HepG2 (cell line): ENCODE results near the gene MRRF. TPM values are rescaled to one million over a fixed set of nuclear protein-coding genes. Genes with fewer than 3 reads are reported as not detected.

Source experiments
- ATAC-seq: fragments of 200-7000 bp; cut with Tn5 transposase; 3 replicates; pipeline ENCODE4 v1.9.1; 2020; ENCODE audit warnings: mild to moderate bottlenecking, moderate library complexity
- BruUV-seq: library from RNA; stranded (reverse); fragments of 400-500 nt; replicated peaks from 2 replicates; lab custom pipeline; 2021; lab: Mats Ljungman, UMichigan
- CTCF ChIA-PET: fragments of 300-600 bp; formaldehyde crosslinking; extraction: SDS; loops from one replicate; lab custom pipeline; 2021; ENCODE audit warnings: low total read pairs, inconsistent platforms, low intra/inter-chr PET ratio; lab: Yijun Ruan, JAX
- POLR2A ChIA-PET: fragments of 350-600 bp; sonication (Branson Sonifier 250); formaldehyde crosslinking; loops from one replicate; lab custom pipeline; 2020; ENCODE audit warnings: antibody characterized with exemption, inconsistent platforms; lab: Yijun Ruan, JAX
- DNase-seq: peaks from one replicate; pipeline ENCODE4 v3.0.0-alpha.2; 2015; ENCODE audit warnings: low spot score
- FAIRE-seq: peaks from 3 replicates; lab custom pipeline; 2011; peaks lifted over from hg19 to GRCh38; lab: Jason Lieb, UNC
- H2AFZ ChIP-seq: one replicate; pipeline ENCODE4 v1.6.1; 2011; ENCODE audit warnings: low read length, inconsistent platforms
- H3K27ac ChIP-seq: fragments of 300-600 bp; 3 replicates; pipeline ENCODE4 v1.8.0; 2011; ENCODE audit warnings: mixed run types, mild to moderate bottlenecking, mixed read lengths, low read length, inconsistent platforms; ENCODE audit not compliant: insufficient read depth; ENCODE audit errors: extremely low read length
- H3K27me3 ChIP-seq, 2 experiments: fragments of 200-600 bp in 1 of 2; 2 replicates in 1 of 2; 3 replicates in 1 of 2; pipeline versions ENCODE4 v1.6.0 to v1.8.0; 2011; ENCODE audit warnings: low read length in 2 of 2, mild to moderate bottlenecking in 2 of 2, moderate library complexity in 2 of 2, inconsistent platforms in 1 of 2; ENCODE audit not compliant: insufficient read depth in 2 of 2, control insufficient read depth in 1 of 2
- H3K36me3 ChIP-seq, 2 experiments: fragments of 200-600 bp in 1 of 2; replicated peaks in 1 of 2; 2 replicates in 1 of 2; 3 replicates in 1 of 2; pipeline versions ENCODE4 v1.5.1 to v1.8.0; 2011; ENCODE audit warnings: low read length in 2 of 2, inconsistent platforms in 1 of 2; ENCODE audit not compliant: insufficient read depth in 2 of 2, control insufficient read depth in 1 of 2
- H3K4me1 ChIP-seq: 2 replicates; pipeline ENCODE4 v1.5.1; 2012; ENCODE audit warnings: low read length, inconsistent platforms; ENCODE audit not compliant: insufficient read depth
- H3K4me2 ChIP-seq: 2 replicates; pipeline ENCODE4 v1.6.0; 2011; ENCODE audit warnings: low read depth, low read length, inconsistent platforms
- H3K4me3 ChIP-seq, 3 experiments: fragments of 200-600 bp in 1 of 3; sonication (generic), shearing (Covaris generic) in 1 of 3; replicated peaks in 1 of 3; 2 replicates each; pipeline ENCODE4 v1.5.1; 2011 to 2016; ENCODE audit warnings: low read length in 3 of 3, inconsistent platforms in 2 of 3, low read depth in 2 of 3, mild to moderate bottlenecking in 2 of 3, control low read depth in 1 of 3, mixed read lengths in 1 of 3; ENCODE audit not compliant: insufficient read depth in 1 of 3
- H3K79me2 ChIP-seq: one replicate; pipeline ENCODE4 v1.6.1; 2011; ENCODE audit warnings: low read length, inconsistent platforms; ENCODE audit not compliant: insufficient read depth
- H3K9ac ChIP-seq: 2 replicates; pipeline ENCODE4 v1.6.0; 2011; ENCODE audit warnings: mild to moderate bottlenecking, low read depth, low read length, inconsistent platforms; ENCODE audit not compliant: insufficient read depth
- H3K9me3 ChIP-seq: 2 replicates; pipeline ENCODE4 v1.5.1; 2012; ENCODE audit warnings: mild to moderate bottlenecking, low read length
- H4K20me1 ChIP-seq: 2 replicates; pipeline ENCODE4 v1.6.0; 2011; ENCODE audit warnings: inconsistent platforms, mild to moderate bottlenecking, low read length, moderate library complexity; ENCODE audit not compliant: insufficient read depth
- CBX2 ChIP-seq, 2 experiments: fragments of 200-600 bp in 1 of 2; sonication (generic); formaldehyde crosslinking in 1 of 2; IDR thresholded peaks; 2 replicates each; pipeline versions ENCODE4 v1.7.0 to v1.8.1; 2018 to 2022; ENCODE audit warnings: low read depth in 2 of 2, low read length in 1 of 2, mild to moderate bottlenecking in 1 of 2, missing genetic modification reagents in 1 of 2
- CENPT ChIP-seq: sonication (generic); formaldehyde crosslinking; IDR thresholded peaks from 2 replicates; pipeline ENCODE4 v1.8.0; 2022; ENCODE audit warnings: low read depth, mild to moderate bottlenecking, moderate library complexity, missing genetic modification reagents
- GABPB1 ChIP-seq: IDR thresholded peaks from 2 replicates; pipeline ENCODE4 v1.6.1; 2016; ENCODE audit warnings: mild to moderate bottlenecking, missing genetic modification reagents, moderate library complexity, missing compliant biosample characterization
- IKZF1 ChIP-seq: fragments of 450-650 bp; IDR thresholded peaks from 2 replicates; pipeline ENCODE4 v1.7.1; 2016
- ISX ChIP-seq: sonication (generic); formaldehyde crosslinking; conservative IDR thresholded peaks from 2 replicates; pipeline ENCODE4 v1.5.0; 2020; ENCODE audit warnings: missing genetic modification reagents
- MAFK ChIP-seq, 2 experiments: IDR thresholded peaks in 1 of 2; conservative IDR thresholded peaks in 1 of 2; 2 replicates each; pipeline ENCODE4 v1.6.1; 2011; ENCODE audit warnings: improper control_type of control experiment in 2 of 2, low read length in 2 of 2
- NFIC ChIP-seq: IDR thresholded peaks from 2 replicates; pipeline ENCODE4 v1.6.1; 2012; ENCODE audit warnings: mild to moderate bottlenecking, low read length, inconsistent platforms
- UBTF ChIP-seq: sonication (generic); formaldehyde crosslinking; IDR thresholded peaks from 2 replicates; pipeline ENCODE4 v1.4.0; 2020; ENCODE audit warnings: mild to moderate bottlenecking, missing genetic modification reagents
- ZBTB39 ChIP-seq: sonication (generic); formaldehyde crosslinking; IDR thresholded peaks from 2 replicates; pipeline ENCODE4 v1.5.0; 2020; ENCODE audit warnings: missing genetic modification reagents
- ZNF142 ChIP-seq: sonication (generic); formaldehyde crosslinking; IDR thresholded peaks from 2 replicates; pipeline ENCODE4 v1.4.0; 2020; ENCODE audit warnings: missing genetic modification reagents
- WGBS: methylation state at CpG from one replicate; pipeline ENCODE4 v1.1.6; 2017; ENCODE audit warnings: low lambda C conversion rate; 5-methylcytosine and 5-hydroxymethylcytosine counted together
- in situ Hi-C: cut with HindIII; loops from 2 replicates; pipeline ENCODE4 v1.10.0; 2017; ENCODE audit warnings: low pct_unique_long_range_greater_than_20kb; ENCODE audit not compliant: extremely low pct_ligation_motif_present
- intact Hi-C: fragments of 100-400 bp; cut with micrococcal nuclease; formaldehyde crosslinking; loops from one replicate; pipeline ENCODE4 v1.10.0; 2022; ENCODE audit not compliant: unreplicated experiment
- polyA plus RNA-seq, 8 experiments: library from polyadenylated mRNA; depleted of rRNA in 3 of 8; stranded (reverse) in 7 of 8; unstranded in 1 of 8; fragments of >200 nt; fragmentation: Illumina TruSeq in 4 of 8; extraction: Trizol in 4 of 8; gene quantifications; 2 replicates each; pipeline versions ENCODE4 v1.2.1 to v1.2.3, GENCODE V29; 2011 to 2016; ENCODE audit warnings: low read depth in 4 of 8, missing spikeins in 1 of 8, mixed read lengths in 1 of 8; ENCODE audit not compliant: insufficient read depth in 1 of 8
- total RNA-seq, 5 experiments: library from RNA; depleted of rRNA; stranded (reverse); fragments of >200 nt; fragmentation: Illumina TruSeq; extraction: Trizol; gene quantifications; 2 replicates each; pipeline ENCODE4 v1.2.3, GENCODE V29; 2016; ENCODE audit warnings: low read depth in 1 of 5

MRRF gene
- total and polyA plus RNA-seq, 2 of the 13 experiments (the other 11 are each of a cell fraction or from before 2014, with no cell fraction given) = 37.3 to 44.3 TPM

GRCh38 chr9:122219856-122220672 lies 44.6 kb upstream of the MRRF start (continued):
- no peak for TF ChIP-seq ZNF142
- TF ChIP-seq, all 625 proteins: peak for 6

- in situ Hi-C loops = no loop called here
- Histone ChIP-seq H3K4me2 (peak overlapping the region; percentile 83), H3K9me3 (no peaks in the 10 kb centered on the region), H3K27ac (no peak overlapping the region), H3K27me3 (peaks cover 8 to 89% of the 10 kb centered on the region in 2 experiments; a peak in 4 of 5 replicates), H3K4me3 (peak overlapping the region; percentile 43 to 57 (median 52); a peak in 2 of 6 replicates), H3K4me1 (peaks cover 48% of the 10 kb centered on the region), H3K9ac (no peak overlapping the region), H2AFZ (no peak overlapping the region), H3K36me3 (no peaks in the 10 kb centered on the region), H3K79me2 (no peaks in the 10 kb centered on the region), H4K20me1 (no peaks in the 10 kb centered on the region)
- no peak for DNase-seq
- no peak for ATAC-seq
- ChIA-PET POLR2A (no interaction called here), CTCF (no interaction called here)
- WGBS = 67% methylated on average over 18 of the region's 18 CpGs
- FAIRE-seq = no peak
- intact Hi-C loops = no loop called here
- TF ChIP-seq UBTF = no peak
- TF ChIP-seq IKZF1 = no peak
- no peak for TF ChIP-seq CENPT (CRISPR knock-in tag)
- TF ChIP-seq ZBTB39 (CRISPR knock-in tag) = no peak
- no peak for TF ChIP-seq ISX (CRISPR knock-in tag)
- no peak for TF ChIP-seq MAFK (conservative IDR thresholded peaks at IDR 0.05 in 1 of 2, IDR thresholded peaks at IDR 0.05 in 1 of 2; ENCODE audit: low read length in 2 of 2)
- no peak for TF ChIP-seq NFIC
- TF ChIP-seq GABPB1 (CRISPR knock-in tag) = no peak
- peak; percentile 51; the same call in 1 of the 2 replicates for TF ChIP-seq CBX2 (IDR thresholded peaks at IDR 0.05; ENCODE audit: low read depth, low read length)
- TF ChIP-seq CBX2 (CRISPR knock-in tag; IDR thresholded peaks at IDR 0.05; ENCODE audit: low read depth) = no peak
- no TSS peak for BruUV-seq
Measured at GRCh38 chr9:122220673-122221182, 44.0 kb upstream of the MRRF start.
